HepG2 (cell line): ENCODE measurements around the gene POLE4. TPM values are rescaled to one million over a fixed set of nuclear protein-coding genes. Genes with fewer than 3 reads are reported as not detected.

Source experiments
- AKAP8 ChIP-seq: sonication (generic); formaldehyde crosslinking; IDR thresholded peaks from 2 replicates; pipeline ENCODE4 v1.5.1; 2020; ENCODE audit warnings: mild to moderate bottlenecking, missing genetic modification reagents
- ATF4 ChIP-seq, 2 experiments: fragments of 450-650 bp in 1 of 2; sonication (generic) in 1 of 2; formaldehyde crosslinking; IDR thresholded peaks; 2 replicates each; pipeline versions ENCODE4 v1.5.0 to v1.8.0; 2020 to 2022; ENCODE audit warnings: mild to moderate bottlenecking in 1 of 2, missing genetic modification reagents in 1 of 2
- BCLAF1 ChIP-seq: fragments of 450-650 bp; IDR thresholded peaks from 2 replicates; pipeline ENCODE4 v1.6.1; 2017; ENCODE audit warnings: mild to moderate bottlenecking
- BRCA1 ChIP-seq: sonication (generic); formaldehyde crosslinking; IDR thresholded peaks from 2 replicates; pipeline ENCODE4 v1.4.0; 2020; ENCODE audit warnings: missing genetic modification reagents
- HCFC1 ChIP-seq: fragments of 150-350 bp; IDR thresholded peaks from 2 replicates; pipeline ENCODE4 v1.6.1; 2014; ENCODE audit warnings: low read depth, low read length
- HNRNPL ChIP-seq: fragments of 200-400 bp; formaldehyde crosslinking; IDR thresholded peaks from 2 replicates; pipeline ENCODE4 v1.6.1; 2017; ENCODE audit warnings: mild to moderate bottlenecking, low read depth, low read length
- HOXD1 ChIP-seq: sonication (generic); formaldehyde crosslinking; IDR thresholded peaks from 2 replicates; pipeline ENCODE4 v1.5.0; 2020; ENCODE audit warnings: missing genetic modification reagents
- IKZF4 ChIP-seq: sonication (generic); formaldehyde crosslinking; IDR thresholded peaks from 2 replicates; pipeline ENCODE4 v1.5.1; 2020; ENCODE audit warnings: borderline replicate concordance, mild to moderate bottlenecking, low read depth, missing genetic modification reagents; ENCODE audit errors: not compliant biosample characterization
- MAFG ChIP-seq: sonication (generic); formaldehyde crosslinking; IDR thresholded peaks from 2 replicates; pipeline ENCODE4 v1.5.1; 2020; ENCODE audit warnings: mild to moderate bottlenecking, missing genetic modification reagents
- MLLT10 ChIP-seq: sonication (generic); formaldehyde crosslinking; IDR thresholded peaks from 2 replicates; pipeline ENCODE4 v1.4.0; 2020; ENCODE audit warnings: missing genetic modification reagents
- PHF8 ChIP-seq: sonication (generic); formaldehyde crosslinking; IDR thresholded peaks from 2 replicates; pipeline ENCODE4 v1.5.0; 2020; ENCODE audit warnings: missing genetic modification reagents
- POGZ ChIP-seq: sonication (generic); formaldehyde crosslinking; IDR thresholded peaks from 2 replicates; pipeline ENCODE4 v1.4.0; 2020; ENCODE audit warnings: mild to moderate bottlenecking, missing genetic modification reagents
- PRPF4 ChIP-seq: fragments of 200-400 bp; formaldehyde crosslinking; IDR thresholded peaks from 2 replicates; pipeline ENCODE4 v1.6.1; 2016; ENCODE audit warnings: low read length, low read depth; ENCODE audit not compliant: poor library complexity, severe bottlenecking
- RFX3 ChIP-seq: IDR thresholded peaks from 2 replicates; pipeline ENCODE4 v1.6.1; 2016; ENCODE audit warnings: missing biosample characterization, missing genetic modification reagents
- SAP130 ChIP-seq: IDR thresholded peaks from 2 replicates; pipeline ENCODE4 v1.6.1; 2016; ENCODE audit warnings: low read depth
- SCMH1 ChIP-seq: sonication (generic); formaldehyde crosslinking; IDR thresholded peaks from 2 replicates; pipeline ENCODE4 v1.9.0; 2021; ENCODE audit warnings: missing genetic modification reagents, mild to moderate bottlenecking, borderline replicate concordance
- SOX5 ChIP-seq: IDR thresholded peaks from 2 replicates; pipeline ENCODE4 v1.6.1; 2016; ENCODE audit warnings: borderline replicate concordance
- SOX6 ChIP-seq, 2 experiments: fragments of 450-650 bp in 1 of 2; sonication (generic) in 1 of 2; formaldehyde crosslinking in 1 of 2; IDR thresholded peaks; 2 replicates each; pipeline versions ENCODE4 v1.4.0 to v1.6.1; 2017 to 2020; ENCODE audit warnings: antibody characterized with exemption in 1 of 2, mild to moderate bottlenecking in 1 of 2, missing genetic modification reagents in 1 of 2
- SSRP1 ChIP-seq: IDR thresholded peaks from 2 replicates; pipeline ENCODE4 v1.6.1; 2016; ENCODE audit warnings: control low read depth
- ZMYM2 ChIP-seq: sonication (generic); formaldehyde crosslinking; IDR thresholded peaks from 2 replicates; pipeline ENCODE4 v1.8.0; 2022; ENCODE audit warnings: mild to moderate bottlenecking, missing genetic modification reagents
- ZNF296 ChIP-seq: sonication (generic); formaldehyde crosslinking; conservative IDR thresholded peaks from 2 replicates; pipeline ENCODE4 v1.5.0; 2020; ENCODE audit warnings: mild to moderate bottlenecking, missing genetic modification reagents
- ZNF549 ChIP-seq: sonication (generic); formaldehyde crosslinking; IDR thresholded peaks from 2 replicates; pipeline ENCODE4 v1.5.0; 2020; ENCODE audit warnings: missing genetic modification reagents
- ZNF552 ChIP-seq: sonication (generic); formaldehyde crosslinking; IDR thresholded peaks from 2 replicates; pipeline ENCODE4 v1.9.0; 2022; ENCODE audit warnings: missing genetic modification reagents, mild to moderate bottlenecking, borderline replicate concordance
- ZNF761 ChIP-seq: sonication (generic); formaldehyde crosslinking; conservative IDR thresholded peaks from 2 replicates; pipeline ENCODE4 v1.4.0; 2020; ENCODE audit warnings: mild to moderate bottlenecking, missing genetic modification reagents
- ZNF883 ChIP-seq: sonication (generic); formaldehyde crosslinking; IDR thresholded peaks from 2 replicates; pipeline ENCODE4 v1.5.1; 2020; ENCODE audit warnings: mild to moderate bottlenecking, missing genetic modification reagents; ENCODE audit errors: not compliant biosample characterization
- ZXDC ChIP-seq: sonication (generic); formaldehyde crosslinking; IDR thresholded peaks from 2 replicates; pipeline ENCODE4 v1.5.0; 2020; ENCODE audit warnings: mild to moderate bottlenecking, missing genetic modification reagents
- polyA plus RNA-seq, 8 experiments: library from polyadenylated mRNA; depleted of rRNA in 3 of 8; stranded (reverse) in 7 of 8; unstranded in 1 of 8; fragments of >200 nt; fragmentation: Illumina TruSeq in 4 of 8; extraction: Trizol in 4 of 8; gene quantifications; 2 replicates each; pipeline versions ENCODE4 v1.2.1 to v1.2.3, GENCODE V29; 2011 to 2016; ENCODE audit warnings: low read depth in 4 of 8, missing spikeins in 1 of 8, mixed read lengths in 1 of 8; ENCODE audit not compliant: insufficient read depth in 1 of 8
- total RNA-seq, 5 experiments: library from RNA; depleted of rRNA; stranded (reverse); fragments of >200 nt; fragmentation: Illumina TruSeq; extraction: Trizol; gene quantifications; 2 replicates each; pipeline ENCODE4 v1.2.3, GENCODE V29; 2016; ENCODE audit warnings: low read depth in 1 of 5

Gene POLE4
- total and polyA plus RNA-seq, 2 of the 13 experiments (the other 11 are each of a cell fraction or from before 2014, with no cell fraction given): 106 to 116 TPM

- no peak for TF ChIP-seq SOX6 (IDR thresholded peaks at IDR 0.05)
- peak; percentile 21; the same call in 1 of the 2 replicates for TF ChIP-seq SOX6 (CRISPR knock-in tag; IDR thresholded peaks at IDR 0.05)
- TF ChIP-seq RFX3 (CRISPR knock-in tag): no peak
- no peak for TF ChIP-seq ZNF549 (CRISPR knock-in tag)
- no peak for TF ChIP-seq MAFG (CRISPR knock-in tag)
- TF ChIP-seq PRPF4: no peak
- no peak for TF ChIP-seq BCLAF1
- TF ChIP-seq BRCA1 (CRISPR knock-in tag): no peak
- TF ChIP-seq ATF4 (CRISPR knock-in tag; IDR thresholded peaks at IDR 0.05): no peak
- no peak for TF ChIP-seq ZNF761
- no peak for TF ChIP-seq MLLT10 (CRISPR knock-in tag)
- TF ChIP-seq HCFC1: no peak
- TF ChIP-seq IKZF4 (CRISPR knock-in tag): peak; percentile 45
- no peak for TF ChIP-seq AKAP8 (CRISPR knock-in tag)
- no peak for TF ChIP-seq ZNF552 (CRISPR knock-in tag)
- no peak for TF ChIP-seq HOXD1
- TF ChIP-seq SOX5 (CRISPR knock-in tag): 0 out of 2 replicates have a peak, but pooled peaks have one; percentile 32
- TF ChIP-seq SAP130: peak; percentile 41; the same call in 1 of the 2 replicates
- no peak for TF ChIP-seq SCMH1 (CRISPR knock-in tag)
- no peak for TF ChIP-seq ZXDC (CRISPR knock-in tag)
- TF ChIP-seq ZMYM2 (CRISPR knock-in tag): no peak
- TF ChIP-seq POGZ (CRISPR knock-in tag): peak; percentile 54; the same call in 1 of the 2 replicates
- TF ChIP-seq HNRNPL: peak; percentile 40; the same call in 1 of the 2 replicates
- TF ChIP-seq SSRP1 (CRISPR knock-in tag): no peak
- TF ChIP-seq ZNF883: peak; percentile 57
- TF ChIP-seq PHF8: no peak
- TF ChIP-seq ZNF296 (CRISPR knock-in tag): no peak
These were observed 49.5 kb upstream of the POLE4 start (continued) for GRCh38 chr2:74908748-74909444.
